ENCODE results near the gene PTPN1.

The PTPN1 gene

GRCh38 chr20:50608750-50609104 lies 98.5 kb downstream of the PTPN1 start:
- H3K36me3 ChIP-seq (ENCODE audit: control insufficient read depth, insufficient read depth, low read length) = no peaks in the 10 kb centered on the region
- no peaks in the 10 kb centered on the region for H3K27me3 ChIP-seq (replicated peaks; ENCODE audit: control insufficient read depth, insufficient read depth, low read length)
- H3K4me3 ChIP-seq (replicated peaks; ENCODE audit: low read depth, low read length) = no peak overlapping the region
- DNase-seq (ENCODE audit: extremely low read depth, insufficient read length) = no peak
- TF ChIP-seq, protein P1, sequence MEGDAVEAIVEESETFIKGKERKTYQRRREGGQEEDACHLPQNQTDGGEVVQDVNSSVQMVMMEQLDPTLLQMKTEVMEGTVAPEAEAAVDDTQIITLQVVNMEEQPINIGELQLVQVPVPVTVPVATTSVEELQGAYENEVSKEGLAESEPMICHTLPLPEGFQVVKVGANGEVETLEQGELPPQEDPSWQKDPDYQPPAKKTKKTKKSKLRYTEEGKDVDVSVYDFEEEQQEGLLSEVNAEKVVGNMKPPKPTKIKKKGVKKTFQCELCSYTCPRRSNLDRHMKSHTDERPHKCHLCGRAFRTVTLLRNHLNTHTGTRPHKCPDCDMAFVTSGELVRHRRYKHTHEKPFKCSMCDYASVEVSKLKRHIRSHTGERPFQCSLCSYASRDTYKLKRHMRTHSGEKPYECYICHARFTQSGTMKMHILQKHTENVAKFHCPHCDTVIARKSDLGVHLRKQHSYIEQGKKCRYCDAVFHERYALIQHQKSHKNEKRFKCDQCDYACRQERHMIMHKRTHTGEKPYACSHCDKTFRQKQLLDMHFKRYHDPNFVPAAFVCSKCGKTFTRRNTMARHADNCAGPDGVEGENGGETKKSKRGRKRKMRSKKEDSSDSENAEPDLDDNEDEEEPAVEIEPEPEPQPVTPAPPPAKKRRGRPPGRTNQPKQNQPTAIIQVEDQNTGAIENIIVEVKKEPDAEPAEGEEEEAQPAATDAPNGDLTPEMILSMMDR (IDR thresholded peaks at IDR 0.05; ENCODE audit: insufficient read depth, low read length, poor library complexity, severe bottlenecking) = no peak

- TF ChIP-seq, protein P1 (IDR thresholded peaks at IDR 0.05; ENCODE audit: insufficient read depth, low read length, poor library complexity, severe bottlenecking) = no peak
- H3K27me3 ChIP-seq (replicated peaks; ENCODE audit: control insufficient read depth, insufficient read depth, low read length) = no peaks in the 10 kb centered on the region
- H3K4me3 ChIP-seq (replicated peaks; ENCODE audit: low read depth, low read length) = no peak overlapping the region
- H3K36me3 ChIP-seq (ENCODE audit: control insufficient read depth, insufficient read depth, low read length) = no peaks in the 10 kb centered on the region
- DNase-seq (ENCODE audit: extremely low read depth, insufficient read length) = no peak
These were observed 99.3 kb downstream of the PTPN1 start for GRCh38 chr20:50609438-50609989.

DNA sequence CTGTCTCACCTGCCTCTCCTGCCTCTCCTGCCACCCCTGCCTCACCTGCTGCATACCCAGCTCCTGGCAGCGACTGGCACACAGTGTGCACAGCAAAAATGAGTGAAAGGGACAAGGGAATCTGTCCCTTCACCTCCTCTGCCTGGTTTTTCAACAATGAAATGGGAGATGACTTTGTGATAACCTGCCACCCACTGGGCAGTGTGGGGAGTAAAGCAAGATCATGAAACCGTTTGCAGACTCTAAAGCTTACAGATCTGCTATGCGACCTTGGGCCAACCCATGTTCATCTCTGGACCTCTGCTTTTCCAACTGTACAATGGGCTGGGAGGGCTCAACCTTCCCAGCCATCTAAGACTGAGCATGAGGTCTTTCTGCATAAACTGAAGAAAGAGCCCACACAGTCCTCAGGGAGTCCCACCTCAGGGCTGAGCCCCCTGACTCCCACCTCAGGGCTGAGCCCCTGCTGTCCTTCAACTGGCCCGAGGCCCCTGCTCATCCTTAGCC lies 100.1 kb downstream of the PTPN1 start:
- Histone ChIP-seq H3K4me3 (replicated peaks; ENCODE audit: low read depth, low read length) (no peak overlapping the region), H3K36me3 (ENCODE audit: control insufficient read depth, insufficient read depth, low read length) (no peaks in the 10 kb centered on the region), H3K27me3 (replicated peaks; ENCODE audit: control insufficient read depth, insufficient read depth, low read length) (no peaks in the 10 kb centered on the region)
- TF ChIP-seq, protein P1 (IDR thresholded peaks at IDR 0.05; ENCODE audit: insufficient read depth, low read length, poor library complexity, severe bottlenecking) = peak; percentile 19
- DNase-seq (ENCODE audit: extremely low read depth, insufficient read length) = no peak

GRCh38 chr20:50611128-50611810 lies 101.1 kb downstream of the PTPN1 start:
- DNase-seq (ENCODE audit: extremely low read depth, insufficient read length) = no peak
- Histone ChIP-seq H3K27me3 (replicated peaks; ENCODE audit: control insufficient read depth, insufficient read depth, low read length) (no peaks in the 10 kb centered on the region), H3K4me3 (replicated peaks; ENCODE audit: low read depth, low read length) (no peak overlapping the region), H3K36me3 (ENCODE audit: control insufficient read depth, insufficient read depth, low read length) (no peaks in the 10 kb centered on the region)
- TF ChIP-seq, protein P1 (IDR thresholded peaks at IDR 0.05; ENCODE audit: insufficient read depth, low read length, poor library complexity, severe bottlenecking) = no peak

- DNase-seq (ENCODE audit: extremely low read depth, insufficient read length) = no peak
- H3K4me3 ChIP-seq (replicated peaks; ENCODE audit: low read depth, low read length) = no peak overlapping the region
- TF ChIP-seq, protein P1 (IDR thresholded peaks at IDR 0.05; ENCODE audit: insufficient read depth, low read length, poor library complexity, severe bottlenecking) = no peak
- H3K27me3 ChIP-seq (replicated peaks; ENCODE audit: control insufficient read depth, insufficient read depth, low read length) = no peaks in the 10 kb centered on the region
- H3K36me3 ChIP-seq (ENCODE audit: control insufficient read depth, insufficient read depth, low read length) = no peaks in the 10 kb centered on the region
These were observed 103.4 kb downstream of the PTPN1 start for GRCh38 chr20:50613438-50614169.

Measured in GM06990 (cell line).